HG02852 (cell line): Measurements from ENCODE around the gene KLHL17.

Experiments
- ATAC-seq: cut with Tn5 transposase; IDR thresholded peaks from one replicate; pipeline ENCODE4 v1.9.1; 2021; ENCODE audit warnings: mild to moderate bottlenecking, moderate library complexity; ENCODE audit not compliant: unreplicated experiment

The KLHL17 gene

DNA sequence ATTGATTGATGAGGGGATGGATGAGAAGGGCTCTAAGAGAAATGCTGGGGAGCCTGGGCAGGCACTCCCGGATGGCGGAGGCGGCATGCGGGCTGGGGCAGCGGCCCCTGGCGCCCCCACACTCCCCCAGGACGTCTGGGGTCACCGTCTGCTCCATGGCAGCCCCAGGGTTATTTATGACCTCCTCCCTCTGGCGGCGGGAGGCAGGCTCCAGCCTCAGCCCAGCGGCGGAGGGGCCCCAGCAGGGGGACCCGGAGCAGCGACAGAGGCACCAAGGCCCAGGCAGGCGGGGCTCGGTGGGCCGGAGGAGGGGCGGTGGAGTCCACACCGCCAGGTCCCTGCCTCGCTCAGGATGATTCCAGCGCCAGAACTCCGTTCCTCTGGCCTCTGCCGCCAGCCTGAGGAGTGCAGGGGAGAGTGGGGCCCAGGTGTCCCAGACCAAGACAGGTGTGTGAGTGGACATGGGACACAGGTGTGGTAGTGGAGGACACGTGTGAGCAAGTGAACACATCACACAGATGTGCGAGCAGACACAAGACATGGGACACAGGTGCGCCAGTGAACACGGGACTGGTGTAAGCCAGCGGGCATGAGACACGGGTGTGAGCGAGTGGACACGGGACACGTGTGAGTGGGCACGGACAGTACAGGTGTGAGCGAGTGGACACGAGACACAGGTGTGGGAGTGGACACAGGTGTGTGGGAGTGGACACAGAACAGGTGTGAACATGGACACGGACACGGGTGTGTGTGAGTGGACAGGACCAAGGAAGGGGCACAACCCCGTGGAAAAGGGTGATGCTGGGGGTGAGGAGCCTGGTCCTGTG, 39.2 kb upstream of the KLHL17 start:
- ATAC-seq = no peak

DNA sequence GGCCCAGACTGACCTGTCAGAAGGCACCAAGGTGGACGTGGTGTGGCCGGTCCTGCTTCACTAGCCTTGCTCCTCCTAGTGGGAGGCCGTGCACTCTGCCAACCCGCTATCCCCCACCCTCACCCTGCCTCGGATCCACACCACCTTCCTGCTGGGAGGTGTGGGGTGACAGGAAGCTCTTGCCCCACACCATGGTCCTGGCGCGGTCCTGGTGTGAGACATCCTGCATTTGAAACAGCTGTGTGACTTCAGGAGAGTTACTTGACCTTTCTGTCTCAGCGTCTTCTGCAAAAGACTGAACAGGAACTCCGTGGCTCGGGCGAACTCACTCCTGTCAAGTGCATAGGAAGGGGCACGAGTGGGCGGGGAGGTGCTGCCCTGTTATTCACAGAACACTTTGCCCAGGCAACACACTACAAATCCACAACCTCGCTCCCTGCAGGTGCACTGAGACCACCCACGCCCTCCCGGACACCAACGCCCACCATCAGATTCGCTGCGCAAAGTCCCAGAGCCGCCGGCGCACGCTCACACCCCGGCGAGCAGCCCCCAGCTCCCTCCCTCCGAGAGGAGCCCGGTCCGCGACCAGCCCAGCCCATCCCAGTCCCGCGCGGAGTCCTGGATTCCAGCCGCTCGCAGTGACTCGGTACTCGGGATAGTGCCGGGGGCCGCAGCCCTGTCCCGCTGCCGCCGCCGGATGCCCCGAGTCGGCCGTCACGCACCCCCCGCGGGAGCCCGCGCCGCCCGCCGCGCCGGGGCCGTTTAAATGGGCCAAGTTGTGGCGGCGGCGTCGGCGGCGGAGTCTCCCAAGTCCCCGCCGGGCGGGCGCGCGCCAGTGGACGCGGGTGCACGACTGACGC, 37.0 kb upstream of the KLHL17 start, which contains the start of gene SAMD11:
SAMD11 (plus strand) TSS at position 793 of the 860 bp plus-strand sequence. CDS start 509 bp downstream, outside the sequence.
- ATAC-seq = no peak

DNA sequence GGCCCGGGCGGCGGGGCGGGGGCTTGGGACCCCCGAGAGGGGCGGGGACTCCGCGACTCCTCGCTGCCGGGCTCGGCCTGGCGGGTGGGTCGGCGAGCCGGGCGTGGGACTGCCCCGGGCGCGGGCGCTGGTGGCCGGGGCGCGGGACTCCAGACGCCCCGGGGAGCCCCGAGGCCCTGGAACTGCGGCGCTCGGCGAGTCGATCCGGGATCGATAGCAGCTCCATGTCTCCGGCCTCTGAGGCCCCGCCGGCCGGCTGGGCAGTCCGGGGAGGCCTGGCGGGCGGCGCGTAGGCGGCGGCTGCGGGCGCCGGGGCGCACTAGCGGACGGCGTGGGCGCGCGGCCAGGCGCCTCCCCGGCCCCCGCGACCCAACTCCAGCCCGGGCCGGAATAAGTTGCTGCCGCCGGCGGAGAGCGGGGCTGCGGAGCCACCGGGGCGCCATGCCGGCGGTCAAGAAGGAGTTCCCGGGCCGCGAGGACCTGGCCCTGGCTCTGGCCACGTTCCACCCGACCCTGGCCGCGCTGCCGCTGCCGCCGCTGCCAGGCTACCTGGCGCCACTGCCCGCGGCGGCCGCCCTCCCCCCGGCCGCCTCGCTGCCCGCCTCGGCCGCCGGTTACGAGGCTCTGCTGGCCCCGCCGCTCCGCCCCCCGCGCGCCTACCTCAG, 36.3 kb upstream of the KLHL17 start:
- ATAC-seq = no peak

- no peak for ATAC-seq
These were observed 35.5 kb upstream of the KLHL17 start for GRCh38 chr1:924656-925560.

DNA sequence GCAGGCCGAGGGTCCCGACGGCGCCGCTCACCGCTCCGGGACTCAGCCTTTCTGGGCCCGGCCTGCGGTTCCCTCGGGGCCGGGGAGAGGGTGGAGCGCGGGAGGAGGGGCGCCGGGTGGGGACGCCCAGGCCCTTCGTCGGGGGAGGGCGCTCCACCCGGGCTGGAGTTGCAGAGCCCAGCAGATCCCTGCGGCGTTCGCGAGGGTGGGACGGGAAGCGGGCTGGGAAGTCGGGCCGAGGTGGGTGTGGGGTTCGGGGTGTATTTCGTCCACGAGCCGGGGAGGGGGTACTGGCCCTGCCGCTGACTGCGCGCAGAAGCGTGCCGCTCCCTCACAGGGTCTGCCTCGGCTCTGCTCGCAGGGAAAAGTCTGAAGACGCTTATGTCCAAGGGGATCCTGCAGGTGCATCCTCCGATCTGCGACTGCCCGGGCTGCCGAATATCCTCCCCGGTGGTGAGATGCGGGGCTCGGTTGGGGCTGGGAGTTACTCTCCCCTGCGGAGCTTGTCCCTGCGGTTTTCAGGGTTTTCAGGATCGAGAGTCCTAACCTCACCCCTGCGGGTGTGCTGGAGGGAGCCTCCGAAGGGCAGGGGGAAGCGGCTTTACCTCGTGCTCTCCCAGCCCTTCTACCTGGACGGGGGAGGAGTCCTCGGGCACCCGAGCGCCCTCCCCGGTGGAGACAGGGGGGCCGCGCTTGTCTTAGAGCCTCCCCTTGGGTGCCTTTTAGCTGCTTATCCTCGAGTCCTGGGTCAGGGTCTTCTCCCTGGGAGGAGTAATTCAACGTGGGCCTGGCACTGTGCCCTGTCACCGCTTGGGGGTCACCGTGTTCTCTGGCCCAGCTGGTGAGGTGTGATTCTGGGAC, 34.6 kb upstream of the KLHL17 start:
- no peak for ATAC-seq

DNA sequence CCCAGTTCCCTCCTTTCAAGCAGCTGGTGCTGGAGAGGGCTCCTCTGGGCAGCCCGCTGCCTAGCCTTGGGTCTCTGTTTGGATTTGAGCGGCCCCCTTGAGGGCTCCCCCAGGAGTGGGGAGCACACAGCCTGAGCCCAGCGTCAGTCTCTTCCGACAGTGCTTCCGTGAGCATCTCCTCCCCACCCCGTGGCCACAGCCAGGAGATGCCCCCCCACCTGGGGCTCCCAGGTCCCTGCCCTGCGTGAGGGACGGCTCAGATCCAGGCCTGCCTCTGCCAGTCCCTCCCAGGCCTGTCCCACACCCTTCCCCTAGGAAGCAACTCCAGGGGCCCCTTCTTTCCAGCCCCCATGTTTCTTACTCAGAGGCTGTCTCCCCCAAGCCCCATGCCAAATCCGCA, 33.1 kb upstream of the KLHL17 start:
- no peak for ATAC-seq

- no peak for ATAC-seq
These were observed 32.6 kb upstream of the KLHL17 start for GRCh38 chr1:927748-928147.

DNA sequence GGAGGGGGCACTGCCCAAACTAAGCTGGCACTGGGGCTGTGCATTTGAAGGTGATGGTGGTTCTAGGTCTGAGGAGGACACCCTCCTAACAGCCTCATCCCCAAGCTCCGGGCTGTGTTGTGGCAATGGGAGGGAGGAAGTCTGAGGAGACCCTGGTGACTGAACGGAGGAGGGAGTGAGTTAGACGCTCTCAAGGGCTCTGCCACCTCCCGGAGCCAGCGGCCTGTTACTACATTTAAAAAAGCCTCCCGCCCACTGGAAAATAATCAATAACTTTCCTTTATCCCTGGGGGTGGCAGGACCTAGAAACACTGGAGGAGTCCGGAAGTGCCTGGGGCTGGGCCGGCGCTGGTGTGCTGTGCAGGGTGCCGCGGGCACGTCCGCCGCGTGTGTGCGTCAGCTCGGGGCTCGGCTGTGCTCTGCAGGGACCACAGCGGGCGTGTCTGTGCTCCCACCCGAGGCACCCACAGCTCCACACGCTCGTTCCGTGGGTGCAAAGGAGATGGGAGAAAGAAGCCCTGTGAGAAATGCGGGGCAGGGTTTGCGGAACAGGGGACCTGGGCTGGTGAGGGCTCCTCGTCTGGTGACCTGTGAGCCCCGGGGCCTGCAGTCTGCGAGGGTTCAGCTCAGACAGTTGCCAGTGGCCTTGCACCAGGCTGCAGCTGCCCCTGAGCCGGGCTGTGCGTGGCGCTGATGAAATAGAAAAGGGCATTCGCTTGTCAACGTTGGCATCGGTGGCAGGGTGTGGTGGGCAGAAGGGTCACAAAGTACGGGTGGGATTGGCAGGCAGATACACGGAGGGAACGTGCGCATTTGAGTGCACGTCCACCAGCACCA, 31.3 kb upstream of the KLHL17 start:
- ATAC-seq = no peak

DNA sequence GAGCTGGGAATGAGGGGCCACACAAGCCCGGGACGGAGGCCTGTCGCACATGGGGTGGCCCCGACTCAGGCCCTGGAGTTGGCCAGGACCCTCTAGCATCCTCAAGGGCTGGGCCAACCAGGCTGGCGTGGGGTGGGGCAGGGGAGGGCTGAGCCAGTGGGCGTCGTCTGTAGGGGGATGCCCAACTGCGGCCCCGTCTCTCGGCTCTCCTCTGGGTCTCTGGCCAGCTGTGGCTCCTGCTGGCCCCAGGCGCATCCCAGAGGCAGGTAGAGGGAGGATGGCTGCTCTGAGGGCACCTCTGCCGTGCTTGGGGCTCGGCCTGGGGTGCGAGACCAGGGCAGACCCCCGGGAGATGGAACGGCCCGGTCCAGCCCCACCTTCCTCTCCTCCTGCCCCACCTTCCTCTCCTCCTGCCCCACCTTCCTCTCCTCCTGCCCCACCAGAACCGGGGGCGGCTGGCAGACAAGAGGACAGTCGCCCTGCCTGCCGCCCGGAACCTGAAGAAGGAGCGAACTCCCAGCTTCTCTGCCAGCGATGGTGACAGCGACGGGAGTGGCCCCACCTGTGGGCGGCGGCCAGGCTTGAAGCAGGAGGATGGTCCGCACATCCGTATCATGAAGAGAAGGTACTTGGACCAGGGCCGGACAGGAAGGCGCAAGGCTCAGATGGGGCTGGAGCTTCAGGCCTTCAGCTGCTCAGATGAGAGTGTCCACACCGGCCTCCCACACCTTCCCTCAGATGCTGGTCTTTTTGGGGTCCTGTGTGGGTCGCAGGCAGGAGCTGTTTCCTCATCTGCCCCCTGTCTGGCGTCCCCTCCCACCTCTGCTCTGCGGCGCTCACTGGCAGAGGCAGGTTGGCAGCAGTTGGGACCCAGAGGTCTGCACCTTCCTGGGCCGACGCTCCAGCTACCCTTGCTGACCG, 30.4 kb upstream of the KLHL17 start:
- no peak for ATAC-seq

- no peak for ATAC-seq
These were observed 29.7 kb upstream of the KLHL17 start for GRCh38 chr1:930633-931138.

DNA sequence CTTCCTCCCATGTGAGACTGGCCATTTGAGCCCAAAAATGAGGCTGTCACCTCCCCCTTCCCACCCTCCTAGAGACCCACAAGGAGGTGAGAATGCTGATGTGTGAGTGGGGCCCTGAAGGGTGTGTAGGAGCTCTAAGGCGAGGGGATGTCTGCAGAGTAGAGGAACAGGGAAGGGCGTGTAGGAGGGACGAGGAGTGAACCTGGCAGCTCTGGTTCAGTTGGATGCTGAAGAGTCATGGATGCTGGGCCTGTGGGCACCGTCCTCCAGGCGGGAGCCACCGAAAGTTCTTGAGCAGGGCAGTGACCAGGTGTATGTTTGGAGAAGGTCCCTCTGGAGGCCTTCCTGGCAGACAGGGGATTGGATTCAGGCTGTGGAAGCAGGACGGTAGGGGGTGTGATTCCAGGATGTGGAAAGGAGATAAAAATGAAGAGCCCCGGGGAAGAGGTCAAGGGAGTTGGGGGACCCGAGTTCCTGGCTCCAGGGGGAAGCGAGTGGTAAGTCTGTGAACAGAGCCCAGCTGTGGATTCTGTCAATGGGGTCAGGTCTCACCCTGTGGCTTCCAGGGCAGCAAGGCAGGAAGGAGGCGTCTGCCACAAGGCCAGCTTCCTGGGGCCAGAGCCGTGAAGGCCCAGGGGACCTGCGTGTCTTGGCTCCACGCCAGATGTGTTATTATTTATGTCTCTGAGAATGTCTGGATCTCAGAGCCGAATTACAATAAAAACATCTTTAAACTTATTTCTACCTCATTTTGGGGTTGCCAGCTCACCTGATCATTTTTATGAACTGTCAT, 28.8 kb upstream of the KLHL17 start:
- no peak for ATAC-seq

DNA sequence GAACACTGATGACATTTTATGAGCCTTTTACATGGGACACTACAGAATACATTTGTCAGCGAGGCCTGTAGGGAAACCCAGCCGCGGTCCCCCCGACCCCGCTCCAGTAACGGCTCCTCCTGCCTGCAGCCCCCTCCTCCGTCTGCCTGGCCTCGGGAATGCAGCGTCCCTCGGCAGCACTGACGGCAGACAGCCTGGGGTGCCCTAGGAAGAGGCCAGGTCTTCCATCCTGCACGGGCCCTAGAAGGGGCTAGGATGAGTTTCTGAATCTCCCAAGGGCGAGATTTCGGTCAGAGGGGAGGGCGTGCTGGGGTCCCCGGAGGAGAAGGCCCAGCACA, 28.2 kb upstream of the KLHL17 start:
- no peak for ATAC-seq

GRCh38 chr1:932776-933602, 27.4 kb upstream of the KLHL17 start:
- no peak for ATAC-seq

DNA sequence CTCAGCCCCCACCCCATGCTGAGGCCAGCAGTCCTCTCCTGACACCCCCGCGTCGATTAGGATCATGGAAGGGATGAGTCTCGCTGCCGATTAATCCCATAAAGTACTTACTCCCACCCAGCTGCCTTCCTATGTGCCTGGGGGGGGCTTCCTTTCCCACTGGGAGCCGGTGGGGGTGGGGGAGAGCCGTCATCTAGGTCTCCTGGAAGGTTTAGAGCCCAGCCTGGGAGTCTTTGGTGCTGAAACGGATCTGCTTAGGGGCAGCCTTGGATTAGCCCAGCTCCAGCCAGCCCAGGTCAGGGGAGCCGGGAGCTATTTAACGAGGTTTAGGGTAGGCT, 26.8 kb upstream of the KLHL17 start:
- ATAC-seq = no peak

GRCh38 chr1:934991-935750, 25.2 kb upstream of the KLHL17 start:
- no peak for ATAC-seq
